Duodenal mucosa (tissue), 2 donors: ENCODE results near the gene SLC25A23.

Source experiments
- H3K27ac ChIP-seq: one replicate; pipeline ENCODE4 v1.7.0; 2013; ENCODE audit warnings: low read depth, low read length
- H3K27me3 ChIP-seq, 2 donors: one replicate each; pipeline ENCODE4 v1.7.0; 2013; ENCODE audit warnings: low read length in 2 of 2, control low read depth in 1 of 2; ENCODE audit not compliant: insufficient read depth in 2 of 2, control insufficient read depth in 1 of 2
- H3K36me3 ChIP-seq, 2 donors: one replicate each; pipeline ENCODE4 v1.7.0; 2013; ENCODE audit warnings: low read length in 2 of 2, control low read depth in 1 of 2; ENCODE audit not compliant: insufficient read depth in 2 of 2, control insufficient read depth in 1 of 2
- H3K4me1 ChIP-seq, 2 donors: one replicate each; pipeline ENCODE4 v1.7.0; 2013; ENCODE audit warnings: low read length in 2 of 2, control low read depth in 1 of 2; ENCODE audit not compliant: insufficient read depth in 2 of 2, control insufficient read depth in 1 of 2
- H3K4me3 ChIP-seq, 2 donors: one replicate each; pipeline ENCODE4 v1.7.0; 2013; ENCODE audit warnings: low read length in 2 of 2, low read depth in 1 of 2
- H3K9ac ChIP-seq, 2 donors: one replicate each; pipeline ENCODE4 v1.7.0; 2013; ENCODE audit warnings: low read length in 2 of 2, low read depth in 1 of 2
- H3K9me3 ChIP-seq, 2 donors: one replicate each; pipeline ENCODE4 v1.7.0; 2013; ENCODE audit warnings: low read length in 2 of 2, control low read depth in 1 of 2; ENCODE audit not compliant: control insufficient read depth in 1 of 2

SLC25A23 gene

DNA sequence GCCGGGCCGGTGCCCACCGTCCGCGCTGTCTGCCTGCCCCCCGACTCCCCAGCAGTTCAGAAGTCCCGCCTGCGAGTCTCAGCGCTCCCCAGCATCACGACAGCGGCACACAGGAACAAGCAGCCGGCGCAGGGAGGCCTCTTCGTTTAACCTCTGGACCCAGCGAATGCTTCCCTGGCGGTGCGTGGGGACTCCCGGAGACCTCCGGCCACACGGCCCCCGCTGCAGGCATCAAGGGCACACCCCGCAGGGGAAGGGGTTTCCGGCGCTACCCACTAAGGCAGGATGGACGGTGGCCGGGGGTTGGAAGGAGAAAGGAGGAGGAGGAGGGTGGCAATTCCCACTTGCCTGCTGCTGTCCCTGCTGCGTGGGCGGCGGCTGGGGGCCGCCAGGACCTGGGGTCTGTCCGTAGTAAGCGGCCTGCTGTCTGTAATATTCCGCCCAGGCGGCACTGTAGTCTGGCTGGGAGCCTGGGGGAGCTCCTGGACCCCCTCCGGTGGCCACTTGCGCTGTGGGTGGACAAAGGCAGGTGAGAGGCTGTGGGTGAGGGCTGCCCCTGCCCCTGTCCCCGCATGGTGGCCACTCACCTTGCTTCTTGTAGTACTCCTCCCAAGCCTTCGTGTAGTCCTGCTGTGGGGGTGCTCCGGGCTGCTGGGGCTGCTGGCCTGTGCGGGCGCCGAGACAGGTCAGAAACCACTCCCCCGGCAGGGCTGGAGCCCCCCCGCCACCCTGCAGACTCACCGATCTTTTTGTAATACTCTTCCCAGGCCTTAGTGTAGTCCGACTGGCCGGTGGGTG is 44.6 kb downstream of the SLC25A23 start:
- Histone ChIP-seq H3K9me3 (no peaks in the 10 kb centered on the region), H3K4me3 (no peak overlapping the region), H3K9ac (no peak overlapping the region), H3K4me1 (peaks cover 0 to 7% of the 10 kb centered on the region in 2 donors), H3K36me3 (peaks cover 42 to 55% of the 10 kb centered on the region in 2 donors), H3K27me3 (no peaks in the 10 kb centered on the region), H3K27ac (no peak overlapping the region)

DNA sequence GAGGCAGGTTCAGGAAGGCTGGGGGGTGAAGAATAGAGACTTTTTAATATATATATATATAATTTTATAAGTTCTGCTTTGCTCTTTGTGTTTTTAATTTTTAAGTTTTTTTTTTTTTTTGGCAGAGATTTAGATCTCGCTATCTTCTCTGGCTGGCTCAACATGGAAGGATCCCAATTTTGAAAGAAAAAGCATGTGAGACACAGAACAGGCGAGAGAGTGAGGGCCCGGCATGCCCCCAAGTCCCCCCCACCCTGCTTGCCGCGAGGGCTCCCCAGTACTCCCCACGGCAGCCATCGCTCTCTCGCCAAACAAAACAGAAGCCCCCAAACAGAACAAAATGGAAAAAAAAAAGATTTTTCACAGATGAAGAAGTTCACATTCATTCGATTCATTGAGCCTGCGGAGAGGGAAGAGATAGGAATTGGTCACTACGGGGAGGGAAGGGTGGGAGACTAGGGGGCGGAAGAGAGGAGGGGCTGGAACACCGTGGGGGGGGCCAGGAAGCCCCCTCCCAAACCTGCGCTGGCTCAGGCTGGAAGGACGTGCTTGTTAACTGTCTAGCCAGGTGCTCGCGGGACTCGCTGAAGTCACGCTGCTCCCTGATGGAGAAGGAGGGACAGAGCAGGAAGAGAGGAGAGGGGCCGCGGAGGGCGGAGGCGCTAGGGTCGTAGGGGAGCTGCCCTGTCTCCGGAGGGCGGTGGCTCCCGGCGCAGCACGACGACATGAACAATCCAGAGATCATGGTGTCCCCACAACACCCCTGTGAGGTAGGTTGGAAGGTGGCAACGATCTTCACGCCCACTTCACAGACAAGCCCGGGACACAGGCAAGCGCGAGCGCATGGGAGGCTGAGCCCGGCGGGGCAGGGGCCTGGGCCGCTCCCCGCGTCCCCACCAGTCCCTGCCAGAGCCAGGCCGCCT is 45.6 kb downstream of the SLC25A23 start:
- no peak overlapping the region for H3K27ac ChIP-seq
- H3K9me3 ChIP-seq = no peaks in the 10 kb centered on the region
- H3K4me3 ChIP-seq = no peak overlapping the region
- H3K27me3 ChIP-seq = no peaks in the 10 kb centered on the region
- peaks cover 0 to 7% of the 10 kb centered on the region in 2 donors for H3K4me1 ChIP-seq
- H3K9ac ChIP-seq = no peak overlapping the region
- H3K36me3 ChIP-seq = peaks cover 34 to 45% of the 10 kb centered on the region in 2 donors

DNA sequence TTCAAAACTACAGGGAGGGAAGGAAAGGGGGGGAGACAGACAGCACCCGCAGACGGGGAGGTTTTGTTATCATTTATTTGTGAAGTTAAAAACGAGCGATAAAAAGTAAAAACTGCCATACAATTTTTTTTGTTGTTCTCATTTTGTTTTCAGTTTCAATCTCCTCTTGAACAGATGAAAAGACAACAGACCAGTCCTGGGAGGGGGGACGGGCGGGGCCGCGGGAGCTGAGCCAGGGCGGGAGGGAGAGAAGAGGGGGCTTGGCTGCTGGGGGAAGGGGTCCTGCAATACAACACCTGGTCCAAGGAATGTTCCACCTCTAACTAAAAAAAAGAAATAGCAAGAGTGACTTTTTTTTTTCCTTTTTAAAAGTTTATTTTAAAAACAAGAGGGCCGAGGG is 46.3 kb downstream of the SLC25A23 start:
- Histone ChIP-seq H3K4me1 (peaks cover 0 to 7% of the 10 kb centered on the region in 2 donors), H3K27ac (no peak overlapping the region), H3K4me3 (no peak overlapping the region), H3K27me3 (no peaks in the 10 kb centered on the region), H3K9ac (no peak overlapping the region), H3K9me3 (no peaks in the 10 kb centered on the region), H3K36me3 (peaks cover 28 to 38% of the 10 kb centered on the region in 2 donors)

DNA sequence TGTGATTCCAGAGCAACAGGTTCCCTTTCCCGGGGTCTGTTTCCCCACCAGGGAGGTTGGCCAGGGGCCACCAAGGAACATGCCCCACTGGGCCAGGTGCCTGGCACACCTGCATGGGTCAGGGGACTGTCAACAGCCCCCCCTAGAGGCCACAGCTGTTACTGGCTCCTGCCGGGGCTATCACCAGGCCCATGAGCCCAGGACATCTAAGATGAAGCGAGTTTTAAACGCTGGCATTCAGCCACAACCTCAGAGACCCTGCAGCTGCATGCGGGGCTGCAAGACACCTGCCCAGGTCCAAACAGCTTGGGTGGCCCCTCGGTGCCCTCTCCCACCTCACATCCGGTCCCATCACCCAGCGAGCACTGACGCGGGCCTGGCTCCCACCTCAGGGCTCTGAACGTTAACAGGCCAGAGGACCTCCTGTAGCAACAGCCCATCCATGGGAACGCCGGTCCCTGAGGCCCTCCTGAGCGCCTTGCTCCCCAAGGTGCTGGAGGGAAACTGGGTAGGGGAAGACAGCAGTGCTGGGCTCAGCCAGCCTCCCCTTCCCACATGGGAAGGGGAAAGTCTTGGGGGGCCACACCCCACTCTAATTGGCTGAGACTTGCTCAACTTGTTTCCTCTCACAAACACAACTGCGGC is 47.0 kb downstream of the SLC25A23 start:
- Histone ChIP-seq H3K36me3 (peaks cover 22 to 31% of the 10 kb centered on the region in 2 donors), H3K27me3 (no peaks in the 10 kb centered on the region), H3K4me1 (peaks cover 0 to 7% of the 10 kb centered on the region in 2 donors), H3K9ac (no peak overlapping the region), H3K9me3 (no peaks in the 10 kb centered on the region), H3K27ac (no peak overlapping the region), H3K4me3 (no peak overlapping the region)

DNA sequence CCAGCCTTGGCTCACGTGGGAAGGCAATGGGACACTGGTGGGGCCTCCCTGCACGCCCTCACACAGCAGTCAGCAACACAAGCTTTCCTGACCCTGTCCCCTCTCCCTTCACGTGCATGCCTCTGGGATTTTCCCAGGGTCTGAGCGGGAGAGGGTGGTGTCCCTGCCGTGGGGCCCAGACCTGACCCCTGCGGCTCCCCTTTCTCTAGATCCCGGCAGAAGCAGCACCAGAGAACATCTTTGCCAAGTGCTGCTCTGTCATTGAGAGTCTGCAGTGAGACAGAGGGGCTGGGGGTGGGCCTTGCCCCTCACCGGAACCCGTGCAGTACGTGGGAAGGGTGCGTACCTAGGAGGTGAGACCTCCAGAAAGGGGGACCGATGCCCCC is 47.5 kb downstream of the SLC25A23 start:
- Histone ChIP-seq H3K27me3 (no peaks in the 10 kb centered on the region), H3K27ac (no peak overlapping the region), H3K36me3 (peaks cover 17 to 26% of the 10 kb centered on the region in 2 donors), H3K9me3 (no peaks in the 10 kb centered on the region), H3K4me3 (no peak overlapping the region), H3K9ac (no peak overlapping the region), H3K4me1 (peaks cover 0 to 7% of the 10 kb centered on the region in 2 donors)

DNA sequence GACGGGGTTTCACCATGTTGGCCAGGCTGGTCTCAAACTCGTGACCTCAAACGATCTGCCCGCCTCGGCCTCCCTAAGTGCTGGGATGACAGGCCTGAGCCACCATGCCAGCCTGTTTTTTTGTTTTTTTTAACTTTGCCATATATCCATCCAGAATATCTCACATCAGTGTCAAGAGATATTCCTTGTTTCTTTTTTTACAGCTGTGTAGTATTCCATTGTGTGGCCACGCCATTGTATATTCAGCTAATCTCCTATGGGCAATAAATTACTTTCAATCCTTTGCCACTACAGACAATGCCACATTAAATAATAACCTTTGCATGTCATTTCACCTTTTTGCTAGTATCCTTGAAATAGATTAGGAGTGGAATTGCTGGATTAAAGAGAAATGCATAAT is 50.2 kb downstream of the SLC25A23 start:
- Histone ChIP-seq H3K27me3 (no peaks in the 10 kb centered on the region), H3K4me3 (no peak overlapping the region), H3K9me3 (no peaks in the 10 kb centered on the region), H3K4me1 (peaks cover 0 to 7% of the 10 kb centered on the region in 2 donors), H3K27ac (no peak overlapping the region), H3K9ac (no peak overlapping the region), H3K36me3 (peaks cover 0 to 4% of the 10 kb centered on the region in 2 donors)

DNA sequence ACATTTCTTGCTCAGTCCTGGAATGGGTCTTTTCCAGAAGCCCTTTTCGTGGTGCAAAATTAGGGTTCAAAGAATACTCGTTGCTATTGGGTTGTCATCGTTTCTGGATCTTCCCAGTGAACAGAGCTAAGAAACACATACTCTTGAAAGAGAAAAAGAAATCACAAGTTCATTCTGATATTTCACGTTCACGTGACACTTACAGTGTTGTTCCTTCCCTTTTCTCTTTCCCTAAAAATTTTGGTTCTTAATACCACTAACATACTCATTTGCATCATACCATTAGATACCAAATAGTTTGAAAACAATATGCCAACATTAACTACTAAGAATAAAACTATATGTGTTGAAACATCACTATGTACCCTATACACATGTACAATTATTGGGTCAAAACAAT is 53.2 kb downstream of the SLC25A23 start:
- Histone ChIP-seq H3K4me1 (peaks cover 0 to 4% of the 10 kb centered on the region in 2 donors), H3K9ac (no peak overlapping the region), H3K27me3 (no peaks in the 10 kb centered on the region), H3K36me3 (no peaks in the 10 kb centered on the region), H3K4me3 (no peak overlapping the region), H3K27ac (no peak overlapping the region), H3K9me3 (no peaks in the 10 kb centered on the region)

DNA sequence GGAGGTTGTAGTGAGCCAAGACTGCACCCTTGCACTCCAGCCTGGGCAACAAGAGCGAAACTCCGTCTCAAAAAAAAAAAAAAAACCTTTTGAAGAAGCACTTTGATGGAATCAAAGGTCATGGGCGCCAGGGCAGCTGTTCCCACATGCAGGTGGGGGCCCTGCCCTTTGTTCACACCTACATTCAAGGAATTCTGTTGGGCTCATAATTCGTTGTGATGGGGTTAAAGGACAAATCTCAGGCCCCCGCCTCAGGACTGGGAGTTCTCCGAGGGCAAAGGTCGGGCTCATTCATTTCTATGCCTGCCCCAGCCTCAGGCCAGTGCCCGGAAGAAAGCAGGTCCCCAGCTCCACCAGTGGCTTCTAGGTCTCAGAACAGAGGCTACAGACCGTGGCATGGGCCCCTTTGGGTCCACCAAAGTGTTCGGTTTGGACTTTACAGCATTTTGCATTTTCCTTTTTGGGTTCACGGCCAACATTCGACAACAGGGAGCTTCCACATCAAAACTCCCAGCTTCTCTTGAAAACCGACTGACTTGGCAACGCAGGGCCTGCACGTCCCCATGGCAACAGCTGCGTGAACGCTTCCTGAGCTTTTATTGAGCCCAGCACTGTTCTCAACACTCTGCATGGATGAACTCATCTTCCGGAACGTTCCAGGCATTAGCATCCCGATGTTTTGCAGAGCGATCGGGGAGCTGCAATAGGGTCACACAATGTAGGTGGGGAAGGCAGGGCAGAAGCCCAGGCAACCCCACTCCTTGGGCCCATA is 56.6 kb downstream of the SLC25A23 start:
- Histone ChIP-seq H3K27me3 (no peaks in the 10 kb centered on the region), H3K36me3 (no peaks in the 10 kb centered on the region), H3K9me3 (no peaks in the 10 kb centered on the region), H3K4me1 (peaks cover 0 to 4% of the 10 kb centered on the region in 2 donors), H3K27ac (peak overlapping the region; percentile 23), H3K9ac (peak overlapping the region; percentile 47 to 52), H3K4me3 (peak overlapping the region; percentile 43 to 55)

DNA sequence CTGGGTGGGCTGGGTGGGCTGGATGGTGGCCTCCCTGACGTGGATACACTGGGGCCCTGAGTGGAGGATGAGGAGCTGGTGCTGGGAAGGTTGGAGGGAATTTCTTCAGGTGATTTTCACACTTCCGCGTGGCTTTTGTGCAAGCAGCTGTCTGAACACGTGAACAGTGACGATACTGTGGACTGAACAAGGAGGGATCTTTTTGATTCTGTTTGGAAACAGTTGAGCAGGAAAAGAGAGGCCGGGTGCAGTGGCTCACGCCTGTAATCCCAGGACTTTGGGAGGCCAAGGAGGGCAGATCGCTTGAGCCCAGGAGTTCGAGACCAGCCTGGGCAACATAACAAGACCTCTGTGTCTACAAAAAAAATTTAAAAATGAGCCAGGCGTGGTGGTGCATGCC is 57.5 kb downstream of the SLC25A23 start:
- no peak overlapping the region for H3K9ac ChIP-seq
- peaks cover 0 to 4% of the 10 kb centered on the region in 2 donors for H3K4me1 ChIP-seq
- H3K27ac ChIP-seq = peak overlapping the region; percentile 36
- H3K36me3 ChIP-seq = no peaks in the 10 kb centered on the region
- no peaks in the 10 kb centered on the region for H3K9me3 ChIP-seq
- H3K27me3 ChIP-seq = no peaks in the 10 kb centered on the region
- H3K4me3 ChIP-seq = peak overlapping the region; percentile 21 to 43
